HepG2 (cell line): Measurements from ENCODE around the gene CD101. TPM values are rescaled to one million over a fixed set of nuclear protein-coding genes. Genes with fewer than 3 reads are reported as not detected.

Source experiments
- AGO1 ChIP-seq: fragments of 200-400 bp; formaldehyde crosslinking; IDR thresholded peaks from 2 replicates; pipeline ENCODE4 v1.6.1; 2017; ENCODE audit warnings: mild to moderate bottlenecking, low read depth, low read length, moderate library complexity; ENCODE audit not compliant: poor library complexity, severe bottlenecking
- BORCS8-MEF2B ChIP-seq: sonication (generic); formaldehyde crosslinking; IDR thresholded peaks from 2 replicates; pipeline ENCODE4 v1.8.0; 2022; ENCODE audit warnings: mild to moderate bottlenecking, missing genetic modification reagents
- CAMTA2 ChIP-seq: sonication (generic); formaldehyde crosslinking; IDR thresholded peaks from 2 replicates; pipeline ENCODE4 v1.4.0; 2020; ENCODE audit warnings: mild to moderate bottlenecking, missing genetic modification reagents, borderline replicate concordance
- CSRNP2 ChIP-seq: sonication (generic); formaldehyde crosslinking; conservative IDR thresholded peaks from 2 replicates; pipeline ENCODE4 v1.8.0; 2022; ENCODE audit warnings: low read depth, missing genetic modification reagents
- DMAP1 ChIP-seq: IDR thresholded peaks from 2 replicates; pipeline ENCODE4 v1.6.1; 2016
- ESRRA ChIP-seq: sonication (generic); formaldehyde crosslinking; IDR thresholded peaks from 2 replicates; pipeline ENCODE4 v1.5.1; 2020; ENCODE audit warnings: mild to moderate bottlenecking, low read depth, missing genetic modification reagents
- ETV6 ChIP-seq: sonication (generic); formaldehyde crosslinking; conservative IDR thresholded peaks from 2 replicates; pipeline ENCODE4 v1.4.0; 2020; ENCODE audit warnings: missing genetic modification reagents
- HMGA1 ChIP-seq: sonication (generic); formaldehyde crosslinking; conservative IDR thresholded peaks from 2 replicates; pipeline ENCODE4 v1.4.0; 2020; ENCODE audit warnings: missing genetic modification reagents
- KMT2B ChIP-seq: IDR thresholded peaks from 2 replicates; pipeline ENCODE4 v1.6.1; 2016; ENCODE audit warnings: missing genetic modification reagents, missing compliant biosample characterization
- MXD1 ChIP-seq: sonication (generic); formaldehyde crosslinking; IDR thresholded peaks from 2 replicates; pipeline ENCODE4 v1.4.0; 2020; ENCODE audit warnings: mild to moderate bottlenecking, missing genetic modification reagents
- MYC ChIP-seq: sonication (generic); formaldehyde crosslinking; IDR thresholded peaks from 2 replicates; pipeline ENCODE4 v1.9.0; 2021; ENCODE audit warnings: missing genetic modification reagents, borderline replicate concordance
- POLR2A ChIP-seq, 2 experiments: IDR thresholded peaks; 2 replicates each; pipeline ENCODE4 v1.6.1; 2011; ENCODE audit warnings: low read depth in 2 of 2, low read length in 2 of 2, mild to moderate bottlenecking in 1 of 2, moderate library complexity in 1 of 2; ENCODE audit not compliant: insufficient read depth in 1 of 2
- PRMT3 ChIP-seq: sonication (generic); formaldehyde crosslinking; IDR thresholded peaks from 2 replicates; pipeline ENCODE4 v1.8.1; 2022; ENCODE audit warnings: low read depth, mild to moderate bottlenecking, moderate library complexity, missing genetic modification reagents, borderline replicate concordance
- PTBP1 ChIP-seq: fragments of 200-400 bp; formaldehyde crosslinking; IDR thresholded peaks from 2 replicates; pipeline ENCODE4 v1.6.1; 2018; ENCODE audit warnings: low read length, low read depth; ENCODE audit not compliant: poor library complexity, severe bottlenecking
- SATB2 ChIP-seq: sonication (generic); formaldehyde crosslinking; IDR thresholded peaks from 2 replicates; pipeline ENCODE4 v1.5.0; 2020; ENCODE audit warnings: missing genetic modification reagents
- SIN3A ChIP-seq: IDR thresholded peaks from 2 replicates; pipeline ENCODE4 v1.6.1; 2011; ENCODE audit warnings: low read depth, mild to moderate bottlenecking, control low read depth, low read length, borderline replicate concordance
- SP5 ChIP-seq: IDR thresholded peaks from 2 replicates; pipeline ENCODE4 v1.6.1; 2016; ENCODE audit warnings: low read depth, borderline replicate concordance
- TGIF2 ChIP-seq: IDR thresholded peaks from 2 replicates; pipeline ENCODE4 v1.6.1; 2016; ENCODE audit warnings: control low read depth, missing compliant biosample characterization
- ZEB1 ChIP-seq: IDR thresholded peaks from 2 replicates; pipeline ENCODE4 v1.6.1; 2012; ENCODE audit warnings: mild to moderate bottlenecking, low read depth, inconsistent platforms; ENCODE audit not compliant: insufficient replicate concordance
- ZFP91 ChIP-seq: sonication (generic); formaldehyde crosslinking; IDR thresholded peaks from 2 replicates; pipeline ENCODE4 v1.9.0; 2022; ENCODE audit warnings: missing genetic modification reagents, mild to moderate bottlenecking, borderline replicate concordance
- ZFYVE20 ChIP-seq: sonication (generic); formaldehyde crosslinking; IDR thresholded peaks from 2 replicates; pipeline ENCODE4 v1.8.0; 2023; ENCODE audit warnings: low read depth, mild to moderate bottlenecking, moderate library complexity, missing genetic modification reagents, borderline replicate concordance
- ZNF12 ChIP-seq: sonication (generic); formaldehyde crosslinking; IDR thresholded peaks from 2 replicates; pipeline ENCODE4 v1.5.0; 2020; ENCODE audit warnings: missing genetic modification reagents
- ZNF121 ChIP-seq: sonication (generic); formaldehyde crosslinking; IDR thresholded peaks from 2 replicates; pipeline ENCODE4 v1.5.0; 2020; ENCODE audit warnings: mild to moderate bottlenecking, missing genetic modification reagents
- ZNF30 ChIP-seq: sonication (generic); formaldehyde crosslinking; IDR thresholded peaks from 2 replicates; pipeline ENCODE4 v1.5.0; 2020; ENCODE audit warnings: mild to moderate bottlenecking, missing genetic modification reagents
- ZNF326 ChIP-seq: sonication (generic); formaldehyde crosslinking; IDR thresholded peaks from 2 replicates; pipeline ENCODE4 v1.4.0; 2020; ENCODE audit warnings: missing genetic modification reagents, borderline replicate concordance
- ZNF337 ChIP-seq: sonication (generic); formaldehyde crosslinking; IDR thresholded peaks from 2 replicates; pipeline ENCODE4 v1.5.1; 2020; ENCODE audit warnings: missing genetic modification reagents, low read depth, mild to moderate bottlenecking, borderline replicate concordance
- ZNF343 ChIP-seq: sonication (generic); formaldehyde crosslinking; IDR thresholded peaks from 2 replicates; pipeline ENCODE4 v1.4.0; 2020; ENCODE audit warnings: mild to moderate bottlenecking, missing genetic modification reagents
- ZNF367 ChIP-seq: sonication (generic); formaldehyde crosslinking; IDR thresholded peaks from 2 replicates; pipeline ENCODE4 v1.4.0; 2020; ENCODE audit warnings: missing genetic modification reagents, borderline replicate concordance
- ZNF776 ChIP-seq: sonication (generic); formaldehyde crosslinking; IDR thresholded peaks from 2 replicates; pipeline ENCODE4 v1.4.0; 2020; ENCODE audit warnings: mild to moderate bottlenecking, missing genetic modification reagents
- polyA plus RNA-seq, 8 experiments: library from polyadenylated mRNA; depleted of rRNA in 3 of 8; stranded (reverse) in 7 of 8; unstranded in 1 of 8; fragments of >200 nt; fragmentation: Illumina TruSeq in 4 of 8; extraction: Trizol in 4 of 8; gene quantifications; 2 replicates each; pipeline versions ENCODE4 v1.2.1 to v1.2.3, GENCODE V29; 2011 to 2016; ENCODE audit warnings: low read depth in 4 of 8, missing spikeins in 1 of 8, mixed read lengths in 1 of 8; ENCODE audit not compliant: insufficient read depth in 1 of 8
- total RNA-seq, 5 experiments: library from RNA; depleted of rRNA; stranded (reverse); fragments of >200 nt; fragmentation: Illumina TruSeq; extraction: Trizol; gene quantifications; 2 replicates each; pipeline ENCODE4 v1.2.3, GENCODE V29; 2016; ENCODE audit warnings: low read depth in 1 of 5

The CD101 gene
- total and polyA plus RNA-seq, 2 of the 13 experiments (the other 11 are each of a cell fraction or from before 2014, with no cell fraction given), result 0.05 to 0.09 TPM

GRCh38 chr1:117060441-117061317 lies 59.1 kb downstream of the CD101 start (continued):
- no peak for TF ChIP-seq BORCS8-MEF2B (CRISPR knock-in tag)
- TF ChIP-seq ZFYVE20, result no peak
- no peak for TF ChIP-seq ZNF326
- TF ChIP-seq ZEB1, result no peak
- no peak for TF ChIP-seq ZNF776 (CRISPR knock-in tag)
- peak; percentile 52; the same call in 1 of the 2 replicates for TF ChIP-seq ZFP91 (CRISPR knock-in tag)
- no peak for TF ChIP-seq ZNF337
- TF ChIP-seq SIN3A, result no peak
- peak; percentile 71 for TF ChIP-seq MYC (CRISPR knock-in tag)
- no peak for TF ChIP-seq SATB2 (CRISPR knock-in tag)
- no peak for TF ChIP-seq AGO1
- no peak for TF ChIP-seq PRMT3 (CRISPR knock-in tag)
- TF ChIP-seq PTBP1, result no peak
- peak; percentile 22; the same call in 1 of the 2 replicates for TF ChIP-seq MXD1 (CRISPR knock-in tag)
- no peak for TF ChIP-seq CSRNP2
- peak; percentile 18; the same call in 1 of the 2 replicates for TF ChIP-seq DMAP1
- TF ChIP-seq SP5 (CRISPR knock-in tag), result no peak
- no peak for TF ChIP-seq CAMTA2 (CRISPR knock-in tag)
- TF ChIP-seq HMGA1 (CRISPR knock-in tag), result no peak
- TF ChIP-seq ZNF12 (CRISPR knock-in tag), result no peak
- no peak for TF ChIP-seq POLR2A (IDR thresholded peaks at IDR 0.05; ENCODE audit: insufficient read depth in 1 of 2, low read depth in 2 of 2, low read length in 2 of 2)
- no peak for TF ChIP-seq ZNF367 (CRISPR knock-in tag)
- peak; percentile 63; the same call in 1 of the 2 replicates for TF ChIP-seq TGIF2 (CRISPR knock-in tag)
- TF ChIP-seq ESRRA (CRISPR knock-in tag), result no peak
- TF ChIP-seq ZNF343, result no peak
- no peak for TF ChIP-seq ZNF121 (CRISPR knock-in tag)
- no peak for TF ChIP-seq ZNF30 (CRISPR knock-in tag)
- no peak for TF ChIP-seq KMT2B (CRISPR knock-in tag)
- 0 out of 2 replicates have a peak, but pooled peaks have one; percentile 47 for TF ChIP-seq ETV6 (CRISPR knock-in tag)
